ENCODE data around the gene MBNL3. TPM values are rescaled to one million over a fixed set of nuclear protein-coding genes. Genes with fewer than 3 reads are reported as not detected.

Gene MBNL3
- total RNA-seq, 1 experiment from 2014 or later, result 4.6 TPM

- RAD21 ChIA-PET (ENCODE audit: low non-redundant PET in 1 of 2, low total read pairs in 2 of 2, uncharacterized antibody in 2 of 2, unreplicated experiment in 2 of 2), result no interaction called here
- H3K27me3 ChIP-seq (ENCODE audit: insufficient read depth, low read length), result no peaks in the 10 kb centered on the region
- no peaks in the 10 kb centered on the region for H3K4me1 ChIP-seq (ENCODE audit: control insufficient read depth in 1 of 2, insufficient read depth in 2 of 2, low read length in 2 of 2)
- no peak overlapping the region for H2AFZ ChIP-seq (ENCODE audit: low read depth, low read length, poor library complexity, severe bottlenecking)
- no peak overlapping the region for H3K27ac ChIP-seq (ENCODE audit: low read depth, low read length)
- no peaks in the 10 kb centered on the region for H3K36me3 ChIP-seq (ENCODE audit: control insufficient read depth in 1 of 2, insufficient read depth in 2 of 2, low read length in 2 of 2)
- no peaks in the 10 kb centered on the region for H3K79me2 ChIP-seq (ENCODE audit: insufficient read depth, low read length)
- ATAC-seq (no peak), DNase-seq (ENCODE audit: low read depth, low spot score) (no peak)
- H3K9me2 ChIP-seq (ENCODE audit: insufficient read depth), result no peaks in the 10 kb centered on the region
- H3K4me2 ChIP-seq (ENCODE audit: low read length), result no peak overlapping the region
- no peaks in the 10 kb centered on the region for H3K9me3 ChIP-seq (ENCODE audit: control insufficient read depth in 1 of 2, insufficient read depth in 1 of 2, low read depth in 1 of 2, low read length in 2 of 2)
- no TSS peak for BruUV-seq (replicated peaks)
- no peak overlapping the region for H3K9ac ChIP-seq (ENCODE audit: low read length)
- no peak for TF ChIP-seq SIN3A (IDR thresholded peaks at IDR 0.05; ENCODE audit: low read depth)
- no peak for TF ChIP-seq REST (IDR thresholded peaks at IDR 0.05; ENCODE audit: low read depth)
- TF ChIP-seq ZBTB33 (IDR thresholded peaks at IDR 0.05; ENCODE audit: extremely low read depth, insufficient replicate concordance, low read length), result no peak
- no peak for TF ChIP-seq ATF3 (IDR thresholded peaks at IDR 0.05)
- no peak for TF ChIP-seq CBX3 (IDR thresholded peaks at IDR 0.05; ENCODE audit: low read depth)
- no peak for TF ChIP-seq FOSL1 (IDR thresholded peaks at IDR 0.05; ENCODE audit: low read depth)
- no peak for TF ChIP-seq ZFX (IDR thresholded peaks at IDR 0.05)
- TF ChIP-seq ELF1 (IDR thresholded peaks at IDR 0.05; ENCODE audit: borderline replicate concordance, low read depth), result no peak
- TF ChIP-seq ZNF274 (IDR thresholded peaks at IDR 0.05; ENCODE audit: low read depth, low read length), result no peak
- no peak for TF ChIP-seq SRF (IDR thresholded peaks at IDR 0.05; ENCODE audit: low read depth)
- TF ChIP-seq POLR2AphosphoS5 (IDR thresholded peaks at IDR 0.05; ENCODE audit: low read depth, low read length), result no peak
- TF ChIP-seq EZH2phosphoT487 (IDR thresholded peaks at IDR 0.05; ENCODE audit: borderline replicate concordance), result no peak
- TF ChIP-seq CTCF (IDR thresholded peaks at IDR 0.05 in 2 of 3, conservative IDR thresholded peaks at IDR 0.05 in 1 of 3; ENCODE audit: borderline replicate concordance in 1 of 3, insufficient read depth in 1 of 3, low read depth in 2 of 3, low read length in 2 of 3), result no peak
- TF ChIP-seq CEBPB (IDR thresholded peaks at IDR 0.05; ENCODE audit: low read depth), result no peak
- no peak for TF ChIP-seq EZH2 (IDR thresholded peaks at IDR 0.05)
- TF ChIP-seq SP1 (IDR thresholded peaks at IDR 0.05; ENCODE audit: low read depth), result no peak
- TF ChIP-seq JUND (IDR thresholded peaks at IDR 0.05), result no peak
- CTCF ChIA-PET, result no interaction called here
- intact Hi-C loops (cut with micrococcal nuclease), result no loop called here
- POLR2A ChIA-PET, result no interaction called here
- no peak overlapping the region for H3K4me3 ChIP-seq (replicated peaks in 1 of 2; ENCODE audit: low read depth in 1 of 2, low read length in 2 of 2)
- H4K20me1 ChIP-seq (ENCODE audit: insufficient read depth), result no peaks in the 10 kb centered on the region
Observed at GRCh38 chrX:132393992-132394391, 94.8 kb downstream of the MBNL3 start.

Measured in HCT116 (cell line).